ENCODE data around the gene IL1F10. TPM values are rescaled to one million over a fixed set of nuclear protein-coding genes. Genes with fewer than 3 reads are reported as not detected.

Gene IL1F10
- total RNA-seq, 1 experiment from 2014 or later: not detected

- peaks cover 4% of the 10 kb centered on the region for H3K27me3 ChIP-seq (ENCODE audit: control insufficient read depth, insufficient read depth, low read length)
- no peak overlapping the region for H3K4me3 ChIP-seq (ENCODE audit: insufficient read depth, low read depth, low read length)
- DNase-seq: no peak
- H3K36me3 ChIP-seq (replicated peaks; ENCODE audit: control insufficient read depth, insufficient read depth, low read length): no peaks in the 10 kb centered on the region
Measured at GRCh38 chr2:113064898-113065297, 2.9 kb upstream of the IL1F10 start.

GRCh38 chr2:113068249-113068648 is 479 bp downstream of the IL1F10 start:
- DNase-seq: no peak
- H3K36me3 ChIP-seq (replicated peaks; ENCODE audit: control insufficient read depth, insufficient read depth, low read length): no peaks in the 10 kb centered on the region
- no peak overlapping the region for H3K4me3 ChIP-seq (ENCODE audit: insufficient read depth, low read depth, low read length)
- H3K27me3 ChIP-seq (ENCODE audit: control insufficient read depth, insufficient read depth, low read length): peaks cover 2% of the 10 kb centered on the region; the same call in 1 of the 2 replicates

GRCh38 chr2:113068706-113069485 is 1.1 kb downstream of the IL1F10 start:
- H3K4me3 ChIP-seq (ENCODE audit: insufficient read depth, low read depth, low read length): no peak overlapping the region
- peaks cover 2% of the 10 kb centered on the region; the same call in 1 of the 2 replicates for H3K27me3 ChIP-seq (ENCODE audit: control insufficient read depth, insufficient read depth, low read length)
- no peak for DNase-seq
- H3K36me3 ChIP-seq (replicated peaks; ENCODE audit: control insufficient read depth, insufficient read depth, low read length): no peaks in the 10 kb centered on the region

GRCh38 chr2:113069676-113070605 is 2.2 kb downstream of the IL1F10 start:
- no peak for DNase-seq
- H3K27me3 ChIP-seq (ENCODE audit: control insufficient read depth, insufficient read depth, low read length): no peaks in the 10 kb centered on the region
- H3K4me3 ChIP-seq (ENCODE audit: insufficient read depth, low read depth, low read length): no peak overlapping the region
- no peaks in the 10 kb centered on the region for H3K36me3 ChIP-seq (replicated peaks; ENCODE audit: control insufficient read depth, insufficient read depth, low read length)

- DNase-seq: no peak
- Histone ChIP-seq H3K4me3 (ENCODE audit: insufficient read depth, low read depth, low read length) (no peak overlapping the region), H3K36me3 (replicated peaks; ENCODE audit: control insufficient read depth, insufficient read depth, low read length) (no peaks in the 10 kb centered on the region), H3K27me3 (ENCODE audit: control insufficient read depth, insufficient read depth, low read length) (no peaks in the 10 kb centered on the region)
Measured at GRCh38 chr2:113070606-113070975, 2.8 kb downstream of the IL1F10 start.

- no peak for DNase-seq
- H3K36me3 ChIP-seq (replicated peaks; ENCODE audit: control insufficient read depth, insufficient read depth, low read length): no peaks in the 10 kb centered on the region
- H3K4me3 ChIP-seq (ENCODE audit: insufficient read depth, low read depth, low read length): no peak overlapping the region
- no peaks in the 10 kb centered on the region for H3K27me3 ChIP-seq (ENCODE audit: control insufficient read depth, insufficient read depth, low read length)
Measured at GRCh38 chr2:113072584-113072983, 4.8 kb downstream of the IL1F10 start.

- H3K36me3 ChIP-seq (replicated peaks; ENCODE audit: control insufficient read depth, insufficient read depth, low read length): no peaks in the 10 kb centered on the region
- H3K27me3 ChIP-seq (ENCODE audit: control insufficient read depth, insufficient read depth, low read length): no peaks in the 10 kb centered on the region
- H3K4me3 ChIP-seq (ENCODE audit: insufficient read depth, low read depth, low read length): no peak overlapping the region
- no peak for DNase-seq
Measured at GRCh38 chr2:113073325-113073834, 5.6 kb downstream of the IL1F10 start.

GRCh38 chr2:113075030-113075429 is 7.3 kb downstream of the IL1F10 start:
- no peaks in the 10 kb centered on the region for H3K27me3 ChIP-seq (ENCODE audit: control insufficient read depth, insufficient read depth, low read length)

GRCh38 chr2:113075600-113075999 is 7.8 kb downstream of the IL1F10 start:
- DNase-seq: no peak
- Histone ChIP-seq H3K36me3 (replicated peaks; ENCODE audit: control insufficient read depth, insufficient read depth, low read length) (no peaks in the 10 kb centered on the region), H3K4me3 (ENCODE audit: insufficient read depth, low read depth, low read length) (no peak overlapping the region), H3K27me3 (ENCODE audit: control insufficient read depth, insufficient read depth, low read length) (no peaks in the 10 kb centered on the region)

More at GRCh38 chr2:113075030-113075429, 7.3 kb downstream of the IL1F10 start:
- Histone ChIP-seq H3K4me3 (ENCODE audit: insufficient read depth, low read depth, low read length) (no peak overlapping the region), H3K36me3 (replicated peaks; ENCODE audit: control insufficient read depth, insufficient read depth, low read length) (no peaks in the 10 kb centered on the region)
- DNase-seq: no peak

GRCh38 chr2:113076954-113077669 is 9.3 kb downstream of the IL1F10 start:
- DNase-seq: no peak
- no peaks in the 10 kb centered on the region for H3K27me3 ChIP-seq (ENCODE audit: control insufficient read depth, insufficient read depth, low read length)
- H3K4me3 ChIP-seq (ENCODE audit: insufficient read depth, low read depth, low read length): no peak overlapping the region
- no peaks in the 10 kb centered on the region for H3K36me3 ChIP-seq (replicated peaks; ENCODE audit: control insufficient read depth, insufficient read depth, low read length)

- H3K27me3 ChIP-seq (ENCODE audit: control insufficient read depth, insufficient read depth, low read length): no peaks in the 10 kb centered on the region
- no peaks in the 10 kb centered on the region for H3K36me3 ChIP-seq (replicated peaks; ENCODE audit: control insufficient read depth, insufficient read depth, low read length)
- no peak overlapping the region for H3K4me3 ChIP-seq (ENCODE audit: insufficient read depth, low read depth, low read length)
- DNase-seq: no peak
Measured at GRCh38 chr2:113077921-113078320, 10.2 kb downstream of the IL1F10 start.

GRCh38 chr2:113078350-113078839 is 10.6 kb downstream of the IL1F10 start:
- H3K36me3 ChIP-seq (replicated peaks; ENCODE audit: control insufficient read depth, insufficient read depth, low read length): no peaks in the 10 kb centered on the region
- H3K27me3 ChIP-seq (ENCODE audit: control insufficient read depth, insufficient read depth, low read length): no peaks in the 10 kb centered on the region
- DNase-seq: no peak
- H3K4me3 ChIP-seq (ENCODE audit: insufficient read depth, low read depth, low read length): no peak overlapping the region

- no peaks in the 10 kb centered on the region for H3K27me3 ChIP-seq (ENCODE audit: control insufficient read depth, insufficient read depth, low read length)
- no peak for DNase-seq
- H3K4me3 ChIP-seq (ENCODE audit: insufficient read depth, low read depth, low read length): no peak overlapping the region
- H3K36me3 ChIP-seq (replicated peaks; ENCODE audit: control insufficient read depth, insufficient read depth, low read length): no peaks in the 10 kb centered on the region
Measured at GRCh38 chr2:113079131-113079530, 11.4 kb downstream of the IL1F10 start.

- Histone ChIP-seq H3K4me3 (ENCODE audit: insufficient read depth, low read depth, low read length) (no peak overlapping the region), H3K36me3 (replicated peaks; ENCODE audit: control insufficient read depth, insufficient read depth, low read length) (no peaks in the 10 kb centered on the region), H3K27me3 (ENCODE audit: control insufficient read depth, insufficient read depth, low read length) (no peaks in the 10 kb centered on the region)
- peak; percentile 71 for DNase-seq
Measured at GRCh38 chr2:113080134-113080533, 12.4 kb downstream of the IL1F10 start.
